GM12801 (cell line): ENCODE data around the gene ERGIC3.

Experiments used
- CTCF ChIP-seq: IDR thresholded peaks from one replicate; pipeline ENCODE4 v1.5.1; 2011; ENCODE audit warnings: control low read depth; ENCODE audit not compliant: insufficient read length; ENCODE audit errors: extremely low read depth

ERGIC3 gene

DNA sequence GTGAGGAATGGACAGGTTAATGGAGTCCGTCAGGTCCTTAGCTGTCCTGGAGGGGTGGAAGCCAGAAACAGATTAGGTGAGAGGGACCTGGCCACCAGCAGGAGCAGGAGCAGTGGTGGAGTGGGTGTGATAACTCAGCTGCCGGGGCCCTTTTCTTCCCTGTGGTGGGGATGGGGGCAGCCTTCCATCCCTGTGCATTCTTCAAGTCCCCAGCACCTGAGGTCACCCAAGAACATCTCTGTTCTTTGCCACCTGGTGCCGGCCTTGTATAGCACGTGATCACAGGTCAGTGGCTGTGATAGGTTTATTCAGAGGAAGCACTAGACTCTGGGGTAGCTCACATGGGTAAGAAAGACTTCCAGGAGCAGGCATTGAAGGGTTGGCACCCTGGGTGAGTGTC lies 16.6 kb downstream of the ERGIC3 start:
- no peak for TF ChIP-seq CTCF

DNA sequence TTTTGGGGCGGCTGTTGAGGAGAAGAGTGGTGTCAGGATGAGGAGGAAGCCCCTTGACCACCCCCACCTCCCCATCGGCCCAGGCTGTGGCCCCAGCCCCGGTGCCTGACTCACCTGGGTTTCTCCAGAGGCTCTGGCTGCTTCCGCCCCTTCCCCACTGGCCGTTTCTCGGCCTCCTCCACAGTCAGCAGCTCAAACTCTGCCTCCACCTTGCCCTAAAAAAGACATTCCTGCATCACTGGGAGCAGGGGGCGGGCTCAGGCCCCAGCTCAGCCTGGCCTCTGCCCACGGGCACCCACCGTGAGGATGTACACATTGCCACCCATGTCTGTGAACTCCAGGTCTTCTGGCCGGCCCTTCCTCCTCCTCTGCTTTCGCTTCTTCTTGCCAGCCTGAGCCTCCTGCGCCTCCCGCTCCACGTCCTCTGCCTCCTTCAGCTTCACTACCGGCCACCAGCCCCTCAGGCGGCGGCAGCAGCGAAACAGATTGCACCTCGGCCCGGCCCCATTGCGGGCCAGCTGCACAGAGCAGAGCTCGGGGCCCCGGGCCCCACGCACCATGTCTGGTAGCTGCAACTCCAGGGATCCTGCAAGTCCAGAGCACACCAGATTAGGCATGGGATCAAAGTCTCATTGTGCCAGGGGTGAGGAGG lies 17.3 kb downstream of the ERGIC3 start:
- TF ChIP-seq CTCF: no peak

- no peak for TF ChIP-seq CTCF
Observed at GRCh38 chr20:35560105-35560511, 18.2 kb downstream of the ERGIC3 start.

DNA sequence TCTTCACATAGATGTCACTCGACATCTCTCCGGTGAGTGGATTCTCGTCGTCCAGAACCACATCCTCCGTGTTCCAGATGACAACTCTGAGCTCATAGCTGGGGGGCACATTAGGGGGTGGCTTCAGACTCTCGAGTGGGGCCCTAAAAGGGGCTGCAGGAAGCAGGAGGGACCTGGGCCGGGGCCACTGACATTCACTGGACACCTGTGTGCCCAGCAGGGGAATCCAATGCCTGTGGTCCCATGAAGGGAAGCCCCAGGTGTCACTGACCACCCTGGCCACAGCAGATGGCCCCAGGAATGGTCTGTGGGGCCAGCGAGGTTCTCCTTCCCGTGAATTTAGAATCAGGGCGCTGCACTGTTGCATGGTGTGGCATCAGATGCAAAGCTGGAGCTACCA lies 18.7 kb downstream of the ERGIC3 start:
- TF ChIP-seq CTCF: no peak

DNA sequence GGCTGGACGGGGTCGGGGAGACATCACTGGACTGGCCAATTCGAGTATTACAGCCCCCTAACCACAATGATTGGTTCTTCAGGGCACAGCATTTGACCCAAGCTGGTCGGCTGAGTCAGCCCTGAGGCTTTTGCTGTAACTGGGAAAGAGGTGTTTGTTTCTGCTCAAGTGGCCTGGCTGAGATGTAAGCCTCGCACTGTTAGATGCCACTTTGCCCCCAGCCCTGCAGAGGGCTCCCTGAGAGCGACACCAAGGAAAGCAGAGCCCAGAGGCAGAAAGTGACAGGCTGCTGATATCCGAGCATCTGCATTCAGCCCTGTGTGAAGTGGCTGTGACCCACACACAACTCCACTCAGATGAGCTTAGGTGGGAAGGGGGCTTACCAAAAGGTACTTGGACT lies 19.4 kb downstream of the ERGIC3 start:
- TF ChIP-seq CTCF: no peak

- TF ChIP-seq CTCF: no peak
Observed at GRCh38 chr20:35561671-35562070, 19.8 kb downstream of the ERGIC3 start.

GRCh38 chr20:35562541-35563110 lies 20.7 kb downstream of the ERGIC3 start:
- TF ChIP-seq CTCF: no peak
